Stimulated activated memory B cell treated with anti-CD40 and anti-IgM and Interleukin-4, amounts not matched to agents 10 μg/mL and 1 μg/mL and 100 μg/mL, for 72 hours (primary cell): Measurements from ENCODE around the gene LUC7L2.
"Not testable (repeated sequence)": the region's sequence is repeated elsewhere in the genome, so short reads cannot be mapped to it uniquely, and the experiment has no call there.

ENCODE experiments used
- ATAC-seq: fragments of 150-1000 bp; cut with Tn5 transposase; 2 replicates; pipeline ENCODE4 v1.10.0; 2021
- H3K27ac Mint-ChIP-seq: one replicate; pipeline ENCODE4 v1.8.0; 2022; ENCODE audit warnings: mild to moderate bottlenecking, mixed read lengths
- H3K27me3 Mint-ChIP-seq: one replicate; pipeline ENCODE4 v1.8.0; 2022; ENCODE audit warnings: mixed read lengths
- H3K36me3 Mint-ChIP-seq: one replicate; pipeline ENCODE4 v1.8.0; 2022; ENCODE audit warnings: mixed read lengths
- H3K4me1 Mint-ChIP-seq: one replicate; pipeline ENCODE4 v1.8.0; 2022; ENCODE audit warnings: mixed read lengths
- H3K4me3 Mint-ChIP-seq: one replicate; pipeline ENCODE4 v1.8.0; 2022; ENCODE audit warnings: mild to moderate bottlenecking, moderate library complexity, mixed read lengths
- H3K9me3 Mint-ChIP-seq: one replicate; pipeline ENCODE4 v1.8.0; 2022; ENCODE audit warnings: mixed read lengths

The LUC7L2 gene

GRCh38 chr7:139340808-139341057, 19.0 kb upstream of the LUC7L2 start:
- Mint-ChIP-seq H3K9me3 (peaks cover 5% of the 10 kb centered on the region), H3K27ac (peak overlapping the region; percentile 99), H3K4me1 (peaks cover 35% of the 10 kb centered on the region), H3K36me3 (peaks cover 7% of the 10 kb centered on the region), H3K4me3 (peak overlapping the region; percentile 88), H3K27me3 (no peaks in the 10 kb centered on the region)
- ATAC-seq = no peak

- Mint-ChIP-seq H3K36me3 (peaks cover 7% of the 10 kb centered on the region), H3K9me3 (peaks cover 5% of the 10 kb centered on the region), H3K27me3 (no peaks in the 10 kb centered on the region), H3K4me1 (peaks cover 35% of the 10 kb centered on the region), H3K27ac (peak within 1 kb of the TSS; percentile 99), H3K4me3 (peak within 1 kb of the TSS; percentile 88)
- peak; percentile 81 for ATAC-seq
Measured at GRCh38 chr7:139341058-139341775, 18.5 kb upstream of the LUC7L2 start, which contains the start of gene FMC1. Gene FMC1 (plus strand): TSS chr7:139341337. CDS start chr7:139341385, 48 bp downstream.

GRCh38 chr7:139341776-139342226, 17.9 kb upstream of the LUC7L2 start:
- peaks cover 5% of the 10 kb centered on the region for H3K9me3 Mint-ChIP-seq
- H3K4me3 Mint-ChIP-seq = peak overlapping the region; percentile 88
- peaks cover 10% of the 10 kb centered on the region for H3K36me3 Mint-ChIP-seq
- peaks cover 35% of the 10 kb centered on the region for H3K4me1 Mint-ChIP-seq
- ATAC-seq = no peak
- H3K27ac Mint-ChIP-seq = peak overlapping the region; percentile 99
- no peaks in the 10 kb centered on the region for H3K27me3 Mint-ChIP-seq

- no peak for ATAC-seq
- Mint-ChIP-seq H3K4me1 (peaks cover 31% of the 10 kb centered on the region), H3K4me3 (no peak overlapping the region), H3K9me3 (no peaks in the 10 kb centered on the region), H3K36me3 (peaks cover 19% of the 10 kb centered on the region), H3K27ac (no peak overlapping the region), H3K27me3 (no peaks in the 10 kb centered on the region)
Measured at GRCh38 chr7:139345042-139345441, 14.7 kb upstream of the LUC7L2 start.

GRCh38 chr7:139351027-139351426, 8.7 kb upstream of the LUC7L2 start:
- H3K27ac Mint-ChIP-seq = no peak overlapping the region
- peaks cover 14% of the 10 kb centered on the region for H3K4me1 Mint-ChIP-seq
- peaks cover 39% of the 10 kb centered on the region for H3K36me3 Mint-ChIP-seq
- ATAC-seq = no peak
- H3K9me3 Mint-ChIP-seq = no peaks in the 10 kb centered on the region
- H3K4me3 Mint-ChIP-seq = no peak overlapping the region
- no peaks in the 10 kb centered on the region for H3K27me3 Mint-ChIP-seq

- H3K27me3 Mint-ChIP-seq = no peaks in the 10 kb centered on the region
- H3K4me3 Mint-ChIP-seq = no peak overlapping the region
- no peaks in the 10 kb centered on the region for H3K9me3 Mint-ChIP-seq
- H3K36me3 Mint-ChIP-seq = peaks cover 27% of the 10 kb centered on the region
- no peak for ATAC-seq
- no peak overlapping the region for H3K27ac Mint-ChIP-seq
- H3K4me1 Mint-ChIP-seq = peaks cover 27% of the 10 kb centered on the region
Measured at GRCh38 chr7:139354729-139355128, 5.0 kb upstream of the LUC7L2 start.

GRCh38 chr7:139355320-139355719, 4.4 kb upstream of the LUC7L2 start:
- Mint-ChIP-seq H3K4me3 (no peak overlapping the region), H3K9me3 (no peaks in the 10 kb centered on the region), H3K27me3 (no peaks in the 10 kb centered on the region), H3K27ac (no peak overlapping the region), H3K36me3 (peaks cover 23% of the 10 kb centered on the region), H3K4me1 (peaks cover 24% of the 10 kb centered on the region)
- ATAC-seq = no peak

- not testable (repeated sequence) for ATAC-seq, H3K9me3 Mint-ChIP-seq, H3K27me3 Mint-ChIP-seq
- peak overlapping the region; percentile 93 for H3K4me3 Mint-ChIP-seq
- peak overlapping the region; percentile 95 for H3K27ac Mint-ChIP-seq
- peaks cover 12% of the 10 kb centered on the region for H3K36me3 Mint-ChIP-seq
- H3K4me1 Mint-ChIP-seq = peaks cover 33% of the 10 kb centered on the region
Measured at GRCh38 chr7:139357729-139358506, 1.8 kb upstream of the LUC7L2 start.

- no peaks in the 10 kb centered on the region for H3K27me3 Mint-ChIP-seq
- H3K4me3 Mint-ChIP-seq = peak overlapping the region; percentile 93
- no peaks in the 10 kb centered on the region for H3K9me3 Mint-ChIP-seq
- peaks cover 36% of the 10 kb centered on the region for H3K4me1 Mint-ChIP-seq
- ATAC-seq = no peak
- peaks cover 15% of the 10 kb centered on the region for H3K36me3 Mint-ChIP-seq
- peak overlapping the region; percentile 95 for H3K27ac Mint-ChIP-seq
Measured at GRCh38 chr7:139358541-139359365, 941 bp upstream of the LUC7L2 start.

GRCh38 chr7:139360210-139360947, 685 bp downstream of the LUC7L2 start:
- Mint-ChIP-seq H3K27ac (peak overlapping the region; percentile 95), H3K4me3 (peak overlapping the region; percentile 93), H3K9me3 (no peaks in the 10 kb centered on the region), H3K27me3 (no peaks in the 10 kb centered on the region), H3K36me3 (peaks cover 18% of the 10 kb centered on the region), H3K4me1 (peaks cover 41% of the 10 kb centered on the region)
- ATAC-seq = peak; percentile 91

- Mint-ChIP-seq H3K4me1 (peaks cover 46% of the 10 kb centered on the region), H3K36me3 (peaks cover 17% of the 10 kb centered on the region), H3K27me3 (no peaks in the 10 kb centered on the region), H3K27ac (peak overlapping the region; percentile 95), H3K9me3 (no peaks in the 10 kb centered on the region), H3K4me3 (peak overlapping the region; percentile 93)
- no peak for ATAC-seq
Measured at GRCh38 chr7:139360948-139361307, 1.2 kb downstream of the LUC7L2 start.

- no peaks in the 10 kb centered on the region for H3K27me3 Mint-ChIP-seq
- H3K27ac Mint-ChIP-seq = peak overlapping the region; percentile 95
- peak overlapping the region; percentile 93 for H3K4me3 Mint-ChIP-seq
- ATAC-seq = no peak
- H3K36me3 Mint-ChIP-seq = peaks cover 17% of the 10 kb centered on the region
- peaks cover 47% of the 10 kb centered on the region for H3K4me1 Mint-ChIP-seq
- H3K9me3 Mint-ChIP-seq = no peaks in the 10 kb centered on the region
Measured at GRCh38 chr7:139361523-139361922, 1.8 kb downstream of the LUC7L2 start.

GRCh38 chr7:139362302-139362701, 2.6 kb downstream of the LUC7L2 start:
- Mint-ChIP-seq H3K27ac (peak overlapping the region; percentile 15), H3K36me3 (peaks cover 17% of the 10 kb centered on the region), H3K4me1 (peaks cover 47% of the 10 kb centered on the region), H3K4me3 (peak overlapping the region; percentile 16), H3K27me3 (no peaks in the 10 kb centered on the region), H3K9me3 (no peaks in the 10 kb centered on the region)
- ATAC-seq = no peak

GRCh38 chr7:139362981-139363380, 3.3 kb downstream of the LUC7L2 start:
- no peaks in the 10 kb centered on the region for H3K27me3 Mint-ChIP-seq
- H3K9me3 Mint-ChIP-seq = no peaks in the 10 kb centered on the region
- peaks cover 50% of the 10 kb centered on the region for H3K4me1 Mint-ChIP-seq
- peak overlapping the region; percentile 15 for H3K27ac Mint-ChIP-seq
- ATAC-seq = no peak
- H3K4me3 Mint-ChIP-seq = peak overlapping the region; percentile 32
- peaks cover 17% of the 10 kb centered on the region for H3K36me3 Mint-ChIP-seq

GRCh38 chr7:139365336-139365735, 5.6 kb downstream of the LUC7L2 start:
- H3K36me3 Mint-ChIP-seq = peaks cover 30% of the 10 kb centered on the region
- H3K4me3 Mint-ChIP-seq = no peak overlapping the region
- ATAC-seq = no peak

More at GRCh38 chr7:139365336-139365735, 5.6 kb downstream of the LUC7L2 start:
- Mint-ChIP-seq H3K4me1 (peaks cover 57% of the 10 kb centered on the region), H3K27me3 (no peaks in the 10 kb centered on the region), H3K9me3 (no peaks in the 10 kb centered on the region), H3K27ac (no peak overlapping the region)
